H7 (cell line): ENCODE measurements around the gene CYTH4. TPM values are rescaled to one million over a fixed set of nuclear protein-coding genes. Genes with fewer than 3 reads are reported as not detected.
A peak's percentile ranks its signal among the peaks of the same experiment; 100 is the strongest.

Source experiments
- DNase-seq: peaks from one replicate; pipeline ENCODE4 v3.0.0; 2012
- H3K27me3 ChIP-seq: 2 replicates; pipeline ENCODE4 v1.6.0; 2011; ENCODE audit warnings: mild to moderate bottlenecking, low read length; ENCODE audit not compliant: control insufficient read depth, insufficient read depth
- H3K36me3 ChIP-seq: replicated peaks from 2 replicates; pipeline ENCODE4 v1.5.1; 2011; ENCODE audit warnings: low read length; ENCODE audit not compliant: control insufficient read depth, insufficient read depth
- H3K4me3 ChIP-seq: 2 replicates; pipeline ENCODE4 v1.5.1; 2011; ENCODE audit warnings: low read depth, mild to moderate bottlenecking, control low read depth, low read length, moderate library complexity; ENCODE audit not compliant: insufficient read depth
- total RNA-seq: library from RNA; depleted of rRNA; stranded (reverse); fragments of >200 nt; shearing (Covaris generic); gene quantifications from 2 replicates; pipeline ENCODE4 v1.2.3, GENCODE V29; 2014

The CYTH4 gene
- total RNA-seq, 1 experiment from 2014 or later = not detected

- Histone ChIP-seq H3K36me3 (no peaks in the 10 kb centered on the region), H3K4me3 (no peak overlapping the region), H3K27me3 (peaks cover 2% of the 10 kb centered on the region)
- no peak for DNase-seq
Observed at GRCh38 chr22:37258753-37259401, 23.4 kb upstream of the CYTH4 start.

- Histone ChIP-seq H3K4me3 (no peak overlapping the region), H3K27me3 (peaks cover 2% of the 10 kb centered on the region), H3K36me3 (no peaks in the 10 kb centered on the region)
- peak; percentile 67 for DNase-seq
Observed at GRCh38 chr22:37259540-37260029, 22.7 kb upstream of the CYTH4 start.

GRCh38 chr22:37260155-37260795 is 22.0 kb upstream of the CYTH4 start:
- no peak for DNase-seq
- Histone ChIP-seq H3K36me3 (no peaks in the 10 kb centered on the region), H3K27me3 (peaks cover 2% of the 10 kb centered on the region), H3K4me3 (no peak overlapping the region)

GRCh38 chr22:37260901-37261336 is 21.4 kb upstream of the CYTH4 start:
- no peaks in the 10 kb centered on the region for H3K36me3 ChIP-seq
- peak; percentile 88 for DNase-seq
- H3K4me3 ChIP-seq = no peak overlapping the region
- peaks cover 2% of the 10 kb centered on the region for H3K27me3 ChIP-seq

- H3K4me3 ChIP-seq = no peak overlapping the region
- no peaks in the 10 kb centered on the region for H3K36me3 ChIP-seq
- DNase-seq = no peak
- peaks cover 2% of the 10 kb centered on the region for H3K27me3 ChIP-seq
Observed at GRCh38 chr22:37262346-37262745, 20.0 kb upstream of the CYTH4 start.

GRCh38 chr22:37263966-37264887 is 18.1 kb upstream of the CYTH4 start:
- Histone ChIP-seq H3K27me3 (peaks cover 2% of the 10 kb centered on the region), H3K36me3 (no peaks in the 10 kb centered on the region), H3K4me3 (no peak overlapping the region)
- no peak for DNase-seq

- H3K27me3 ChIP-seq = no peaks in the 10 kb centered on the region; the same call in 1 of the 2 replicates
- no peak overlapping the region for H3K4me3 ChIP-seq
- no peaks in the 10 kb centered on the region for H3K36me3 ChIP-seq
- no peak for DNase-seq
Observed at GRCh38 chr22:37266581-37267134, 15.7 kb upstream of the CYTH4 start.

GRCh38 chr22:37267135-37267587 is 15.1 kb upstream of the CYTH4 start:
- Histone ChIP-seq H3K36me3 (no peaks in the 10 kb centered on the region), H3K4me3 (no peak overlapping the region), H3K27me3 (no peaks in the 10 kb centered on the region; the same call in 1 of the 2 replicates)
- peak; percentile 96 for DNase-seq

GRCh38 chr22:37267661-37268413 is 14.5 kb upstream of the CYTH4 start:
- DNase-seq = no peak
- Histone ChIP-seq H3K27me3 (no peaks in the 10 kb centered on the region), H3K36me3 (no peaks in the 10 kb centered on the region), H3K4me3 (no peak overlapping the region)

- no peak overlapping the region for H3K4me3 ChIP-seq
- DNase-seq = no peak
- H3K27me3 ChIP-seq = no peaks in the 10 kb centered on the region
- no peaks in the 10 kb centered on the region for H3K36me3 ChIP-seq
Observed at GRCh38 chr22:37269936-37270678, 12.2 kb upstream of the CYTH4 start.

GRCh38 chr22:37270928-37271650 is 11.2 kb upstream of the CYTH4 start:
- Histone ChIP-seq H3K4me3 (no peak overlapping the region), H3K27me3 (no peaks in the 10 kb centered on the region), H3K36me3 (no peaks in the 10 kb centered on the region)
- DNase-seq = no peak

GRCh38 chr22:37273126-37273845 is 9.0 kb upstream of the CYTH4 start:
- no peak overlapping the region for H3K4me3 ChIP-seq
- no peaks in the 10 kb centered on the region for H3K36me3 ChIP-seq
- no peaks in the 10 kb centered on the region for H3K27me3 ChIP-seq
- peak; percentile 11 for DNase-seq
